RWPE1 (cell line): ENCODE data around the gene LINC01488.

Experiments
- CTCF ChIA-PET: fragments of 350-600 bp; sonication (Branson Sonifier 250); formaldehyde crosslinking; extraction: SDS; loops from one replicate; lab custom pipeline; 2021; lab: Yijun Ruan, JAX
- POLR2A ChIA-PET: fragments of 400-600 bp; formaldehyde crosslinking; extraction: SDS; loops from one replicate; lab custom pipeline; 2020; ENCODE audit warnings: antibody characterized with exemption; ENCODE audit not compliant: low non-redundant PET; lab: Yijun Ruan, JAX
- DNase-seq: peaks from one replicate; pipeline ENCODE4 v3.0.0; 2012; ENCODE audit warnings: low spot score
- H3K27ac ChIP-seq: fragments of 450-650 bp; 2 replicates; pipeline ENCODE4 v1.5.1; 2017
- TF ChIP-seq, protein P1 (sequence below): fragments of 450-650 bp; conservative IDR thresholded peaks from 2 replicates; pipeline ENCODE4 v1.5.1; 2017; ENCODE audit warnings: low read depth, mild to moderate bottlenecking

LINC01488 gene

DNA sequence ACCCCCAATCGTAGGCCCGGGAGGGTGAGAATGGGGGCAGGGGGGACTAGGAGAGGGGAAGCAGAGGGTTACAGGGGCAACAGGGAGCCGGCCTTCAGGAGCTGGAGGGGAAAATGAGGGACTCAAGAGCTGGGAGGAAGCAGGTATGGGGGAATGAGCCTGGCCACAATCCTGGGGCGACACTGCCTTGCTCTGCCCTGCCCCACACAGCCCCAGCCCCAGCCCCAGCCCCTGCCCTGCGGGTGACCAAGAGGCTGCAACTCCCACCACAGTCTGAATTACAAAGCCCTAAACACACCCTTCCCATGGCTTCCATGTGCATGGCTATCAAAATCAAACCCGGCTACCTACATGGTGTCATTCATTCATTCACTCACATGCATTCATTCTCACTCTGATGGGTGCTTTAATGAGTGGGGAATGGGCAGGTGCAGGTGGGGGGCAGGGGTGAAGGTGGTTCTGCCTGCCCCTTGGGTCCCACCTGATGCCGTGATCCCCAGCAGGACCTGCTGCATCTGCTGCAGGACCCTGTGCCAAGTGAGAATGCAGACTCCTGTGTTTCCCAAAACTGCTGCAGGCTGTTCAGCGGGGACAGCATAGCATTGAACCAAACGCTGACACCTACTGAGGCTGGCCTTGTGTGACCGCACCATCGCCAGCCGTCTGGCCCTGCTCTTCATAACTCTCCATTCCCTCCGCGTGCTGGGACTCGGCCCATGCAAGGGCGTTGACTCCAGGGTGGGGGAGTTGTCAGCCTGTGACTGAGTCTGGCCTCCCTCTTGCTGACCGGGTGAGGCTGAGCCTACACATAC lies 9.5 kb upstream of the LINC01488 start:
- ChIA-PET CTCF (no interaction called here), POLR2A (no interaction called here)
- TF ChIP-seq, protein P1, sequence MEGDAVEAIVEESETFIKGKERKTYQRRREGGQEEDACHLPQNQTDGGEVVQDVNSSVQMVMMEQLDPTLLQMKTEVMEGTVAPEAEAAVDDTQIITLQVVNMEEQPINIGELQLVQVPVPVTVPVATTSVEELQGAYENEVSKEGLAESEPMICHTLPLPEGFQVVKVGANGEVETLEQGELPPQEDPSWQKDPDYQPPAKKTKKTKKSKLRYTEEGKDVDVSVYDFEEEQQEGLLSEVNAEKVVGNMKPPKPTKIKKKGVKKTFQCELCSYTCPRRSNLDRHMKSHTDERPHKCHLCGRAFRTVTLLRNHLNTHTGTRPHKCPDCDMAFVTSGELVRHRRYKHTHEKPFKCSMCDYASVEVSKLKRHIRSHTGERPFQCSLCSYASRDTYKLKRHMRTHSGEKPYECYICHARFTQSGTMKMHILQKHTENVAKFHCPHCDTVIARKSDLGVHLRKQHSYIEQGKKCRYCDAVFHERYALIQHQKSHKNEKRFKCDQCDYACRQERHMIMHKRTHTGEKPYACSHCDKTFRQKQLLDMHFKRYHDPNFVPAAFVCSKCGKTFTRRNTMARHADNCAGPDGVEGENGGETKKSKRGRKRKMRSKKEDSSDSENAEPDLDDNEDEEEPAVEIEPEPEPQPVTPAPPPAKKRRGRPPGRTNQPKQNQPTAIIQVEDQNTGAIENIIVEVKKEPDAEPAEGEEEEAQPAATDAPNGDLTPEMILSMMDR: no peak
- DNase-seq: no peak
- no peak overlapping the region for H3K27ac ChIP-seq

DNA sequence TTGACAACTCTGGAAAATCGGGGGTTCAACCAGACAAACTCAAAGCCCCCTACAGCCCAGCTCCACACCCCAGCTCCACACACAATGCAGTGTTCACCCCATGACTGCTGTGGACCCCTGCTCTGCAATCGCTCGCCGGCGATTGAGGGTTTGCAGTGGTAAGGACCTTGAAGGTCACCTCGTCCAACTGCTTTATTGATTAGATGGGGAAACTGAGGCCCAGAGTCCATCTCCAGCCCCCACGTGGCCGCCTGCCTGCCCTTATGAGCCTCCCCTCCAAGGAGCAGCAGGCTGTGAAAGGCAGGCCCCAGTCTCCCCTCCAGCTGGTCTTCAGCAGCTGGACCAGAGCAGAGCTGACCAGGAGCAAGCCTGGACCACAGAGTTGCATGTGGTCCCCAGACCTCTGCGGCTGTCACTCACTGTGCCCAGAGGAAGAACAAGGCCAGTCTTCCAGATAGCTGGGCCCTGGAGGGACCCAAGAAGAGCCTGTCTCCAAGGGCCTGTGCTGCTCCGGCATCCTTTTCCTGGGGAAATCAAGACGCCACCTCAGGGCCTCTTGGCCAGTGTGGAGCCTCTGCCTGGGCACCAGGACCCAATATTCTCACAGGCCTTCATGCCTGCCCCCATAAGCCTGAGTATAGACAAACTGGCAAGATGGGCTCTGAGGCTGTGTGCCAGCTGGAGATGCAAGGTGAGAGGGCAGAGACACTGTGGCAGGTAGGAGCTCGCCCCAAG lies 8.8 kb upstream of the LINC01488 start:
- DNase-seq: no peak
- H3K27ac ChIP-seq: no peak overlapping the region
- TF ChIP-seq, protein P1: no peak
- POLR2A ChIA-PET: no interaction called here
- CTCF ChIA-PET: no interaction called here

DNA sequence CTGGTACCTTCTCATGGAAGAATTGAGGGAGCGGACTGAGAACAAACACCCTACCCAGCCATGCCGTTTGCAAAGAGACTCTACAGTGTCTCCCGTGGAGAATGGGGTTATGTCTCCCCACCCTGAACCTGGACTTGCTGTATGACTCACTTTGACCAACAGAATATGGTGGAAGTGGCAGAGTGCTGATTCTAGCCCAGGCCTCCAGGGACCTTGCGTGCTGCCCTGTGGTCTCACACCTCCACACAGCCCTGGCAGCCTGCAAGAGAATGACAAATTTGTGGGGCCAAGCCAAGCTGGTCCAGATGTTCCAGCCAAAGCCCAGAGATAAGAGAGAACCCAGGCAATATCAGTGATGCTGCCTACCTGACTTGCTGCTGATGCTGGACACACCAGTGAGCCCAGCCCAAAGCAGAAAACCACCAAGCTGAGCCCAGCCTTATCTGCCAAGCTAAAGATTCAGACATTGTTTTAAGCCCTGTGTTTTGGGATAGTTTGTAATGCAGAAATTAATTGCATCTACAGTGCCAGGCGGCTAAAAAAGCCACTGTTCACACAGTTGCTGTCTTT lies 8.1 kb upstream of the LINC01488 start:
- TF ChIP-seq, protein P1: no peak
- CTCF ChIA-PET: interaction anchor here (0.8 kb wide), 1 partner anchor 342 kb away, joined by 5 read pairs; no protein-coding TSS in a partner anchor
- no peak for DNase-seq
- H3K27ac ChIP-seq: no peak overlapping the region
- POLR2A ChIA-PET: no interaction called here

DNA sequence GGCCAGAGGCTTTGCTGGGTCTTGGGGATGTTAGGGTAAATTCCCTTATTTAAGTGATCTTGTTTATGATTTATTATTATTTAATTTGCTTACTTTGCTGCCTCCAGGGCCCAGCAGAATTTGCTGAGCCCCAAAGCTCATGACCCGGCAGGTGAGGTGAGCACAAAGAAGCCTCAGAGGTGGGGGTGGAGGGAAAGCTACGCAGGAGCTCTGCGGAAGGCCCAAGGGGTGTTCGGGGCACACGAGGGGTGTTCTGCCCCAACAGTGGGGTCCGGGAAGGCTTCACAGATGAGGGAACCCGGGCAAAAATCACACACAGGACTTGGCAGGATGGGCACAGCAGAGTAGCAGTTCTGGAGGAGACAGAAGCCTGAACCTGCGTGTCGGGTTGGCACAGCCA lies 6.7 kb upstream of the LINC01488 start:
- TF ChIP-seq, protein P1: no peak
- POLR2A ChIA-PET: no interaction called here
- CTCF ChIA-PET: no interaction called here

DNA sequence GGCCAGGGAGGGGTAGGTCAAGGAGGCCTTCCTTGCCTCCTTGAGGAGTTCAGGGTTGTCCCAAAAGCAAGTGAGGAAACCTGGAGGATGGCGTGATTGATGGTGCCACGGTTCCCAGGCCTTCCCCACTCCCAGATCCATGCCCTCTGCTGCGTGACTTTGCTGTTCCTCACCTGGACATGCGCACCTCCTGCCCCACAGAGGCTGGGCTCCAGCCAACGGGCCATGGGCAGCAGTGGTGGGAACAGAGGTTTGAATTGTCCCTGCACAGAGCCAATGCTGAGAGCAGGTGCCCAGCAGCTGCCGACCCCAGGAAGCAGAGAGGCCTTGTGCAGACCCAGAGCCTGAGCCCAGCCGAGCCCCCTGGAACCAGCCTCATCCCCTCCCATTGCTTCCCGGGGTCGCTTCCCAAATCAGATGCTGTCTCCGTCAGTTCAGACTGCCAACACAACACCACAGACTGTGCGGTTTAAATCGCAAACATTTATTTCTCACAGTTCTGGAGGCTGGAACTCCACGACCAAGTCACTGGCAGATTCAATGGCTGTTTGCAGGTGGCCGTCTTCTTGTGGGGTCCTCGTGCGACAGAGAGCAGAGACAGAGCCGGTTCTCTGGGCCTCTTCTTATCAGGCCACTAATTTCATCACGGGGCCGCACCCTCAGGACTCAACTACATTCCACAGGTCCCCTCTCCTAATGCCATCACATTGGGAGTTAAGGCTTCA lies 6.2 kb upstream of the LINC01488 start:
- ChIA-PET POLR2A (no interaction called here), CTCF (no interaction called here)
- no peak overlapping the region for H3K27ac ChIP-seq
- TF ChIP-seq, protein P1: no peak
- DNase-seq: no peak

More for the DNA sequence above, 6.7 kb upstream of the LINC01488 start:
- no peak overlapping the region for H3K27ac ChIP-seq
- DNase-seq: no peak
